WTC11 (cell line): ENCODE measurements around the gene ABTB2. TPM values are rescaled to one million over a fixed set of nuclear protein-coding genes. Genes with fewer than 3 reads are reported as not detected.

Experiments
- ATAC-seq: fragments of 200-7000 bp; cut with Tn5 transposase; 2 replicates; pipeline ENCODE4 v1.10.0; 2021; ENCODE audit warnings: mild to moderate bottlenecking, moderate library complexity
- CTCF ChIA-PET: fragments of 300-600 bp; sonication (Branson Sonifier 250); formaldehyde crosslinking; loops from one replicate; lab custom pipeline; 2021; ENCODE audit warnings: antibody characterized with exemption; lab: Charles Lee
- POLR2A ChIA-PET: fragments of 350-600 bp; sonication (Branson Sonifier 250); formaldehyde crosslinking; loops from one replicate; lab custom pipeline; 2021; ENCODE audit warnings: antibody characterized with exemption; lab: Charles Lee
- DNase-seq: peaks from one replicate; pipeline ENCODE4 v3.0.0; 2021; ENCODE audit warnings: low spot score
- H3K27ac Mint-ChIP-seq: 2 replicates; pipeline ENCODE4 v1.8.0; 2021; ENCODE audit warnings: mixed read lengths
- H3K27me3 Mint-ChIP-seq: 2 replicates; pipeline ENCODE4 v1.8.0; 2021; ENCODE audit warnings: low read depth, mild to moderate bottlenecking, moderate library complexity, mixed read lengths
- H3K36me3 Mint-ChIP-seq: 2 replicates; pipeline ENCODE4 v1.8.0; 2021; ENCODE audit warnings: mixed read lengths
- H3K4me1 Mint-ChIP-seq: 2 replicates; pipeline ENCODE4 v1.8.0; 2022; ENCODE audit warnings: mixed read lengths
- H3K4me3 Mint-ChIP-seq: 2 replicates; pipeline ENCODE4 v1.8.0; 2021; ENCODE audit warnings: mild to moderate bottlenecking, moderate library complexity, mixed read lengths
- H3K9me3 Mint-ChIP-seq: 2 replicates; pipeline ENCODE4 v1.8.0; 2021; ENCODE audit warnings: mixed read lengths
- CBFB ChIP-seq: sonication (generic); formaldehyde crosslinking; IDR thresholded peaks from 2 replicates; pipeline ENCODE4 v1.8.1; 2022; ENCODE audit warnings: mild to moderate bottlenecking, low read depth, missing genetic modification reagents
- GTF2I ChIP-seq: fragments of 250-450 bp; sonication (Bioruptor Pico); conservative IDR thresholded peaks from 2 replicates; pipeline ENCODE4 v1.4.0; 2021; ENCODE audit warnings: mild to moderate bottlenecking
- IRF2 ChIP-seq: sonication (generic); formaldehyde crosslinking; IDR thresholded peaks from 2 replicates; pipeline ENCODE4 v1.8.0; 2022; ENCODE audit warnings: low read depth, missing genetic modification reagents, borderline replicate concordance
- KAT7 ChIP-seq: sonication (generic); formaldehyde crosslinking; IDR thresholded peaks from 2 replicates; pipeline ENCODE4 v1.8.1; 2023; ENCODE audit warnings: missing genetic modification reagents, mild to moderate bottlenecking, borderline replicate concordance
- NR3C1 ChIP-seq: sonication (generic); formaldehyde crosslinking; conservative IDR thresholded peaks from 2 replicates; pipeline ENCODE4 v1.8.1; 2023; ENCODE audit warnings: low read depth, mild to moderate bottlenecking, missing genetic modification reagents
- PRRX2 ChIP-seq: fragments of 250-450 bp; sonication (Bioruptor Pico); IDR thresholded peaks from 2 replicates; pipeline ENCODE4 v1.8.0; 2021; ENCODE audit warnings: mild to moderate bottlenecking
- SMAD4 ChIP-seq: sonication (generic); formaldehyde crosslinking; IDR thresholded peaks from 2 replicates; pipeline ENCODE4 v1.8.0; 2022; ENCODE audit warnings: mild to moderate bottlenecking, missing genetic modification reagents
- TCF7 ChIP-seq: sonication (generic); formaldehyde crosslinking; IDR thresholded peaks from 2 replicates; pipeline ENCODE4 v1.8.0; 2022; ENCODE audit warnings: mild to moderate bottlenecking, low read depth, missing genetic modification reagents, moderate library complexity
- TEAD4 ChIP-seq: sonication (generic); formaldehyde crosslinking; IDR thresholded peaks from 2 replicates; pipeline ENCODE4 v1.8.0; 2022; ENCODE audit warnings: mild to moderate bottlenecking, missing genetic modification reagents
- ZBTB21 ChIP-seq: sonication (generic); formaldehyde crosslinking; IDR thresholded peaks from 2 replicates; pipeline ENCODE4 v1.8.1; 2023; ENCODE audit warnings: mild to moderate bottlenecking, missing genetic modification reagents, borderline replicate concordance
- ZNF121 ChIP-seq: sonication (generic); formaldehyde crosslinking; IDR thresholded peaks from 2 replicates; pipeline ENCODE4 v1.8.0; 2023; ENCODE audit warnings: missing genetic modification reagents
- ZNF671 ChIP-seq: fragments of 250-450 bp; sonication (Bioruptor Pico); IDR thresholded peaks from 2 replicates; pipeline ENCODE4 v1.8.0; 2021; ENCODE audit warnings: mild to moderate bottlenecking
- total RNA-seq: library from RNA; stranded (reverse); gene quantifications from 3 replicates; pipeline ENCODE4 v1.2.3, GENCODE V29; 2021
- TF ChIP-seq, protein P1 (sequence below): sonication (generic); formaldehyde crosslinking; IDR thresholded peaks from 2 replicates; pipeline ENCODE4 v1.8.1; 2022; ENCODE audit warnings: mild to moderate bottlenecking, moderate library complexity, missing genetic modification reagents
- TF ChIP-seq, protein P2 (sequence below): sonication (generic); formaldehyde crosslinking; IDR thresholded peaks from 2 replicates; pipeline ENCODE4 v1.8.0; 2023; ENCODE audit warnings: mild to moderate bottlenecking, missing genetic modification reagents
- TF ChIP-seq, protein P3 (sequence below): fragments of 250-450 bp; sonication (Bioruptor Pico); IDR thresholded peaks from 2 replicates; pipeline ENCODE4 v1.9.0; 2021; ENCODE audit warnings: mild to moderate bottlenecking
- TF ChIP-seq, protein P4 (sequence below): sonication (generic); formaldehyde crosslinking; IDR thresholded peaks from 2 replicates; pipeline ENCODE4 v1.8.1; 2022; ENCODE audit warnings: missing genetic modification reagents, borderline replicate concordance
- TF ChIP-seq, protein P5 (sequence below): sonication (generic); formaldehyde crosslinking; IDR thresholded peaks from 2 replicates; pipeline ENCODE4 v1.8.0; 2022; ENCODE audit warnings: mild to moderate bottlenecking, missing genetic modification reagents
- TF ChIP-seq, protein P6 (sequence below): sonication (generic); formaldehyde crosslinking; IDR thresholded peaks from 2 replicates; pipeline ENCODE4 v1.8.1; 2023; ENCODE audit warnings: mild to moderate bottlenecking, missing genetic modification reagents, moderate library complexity
- TF ChIP-seq, protein P7 (sequence below): sonication (generic); formaldehyde crosslinking; conservative IDR thresholded peaks from 2 replicates; pipeline ENCODE4 v1.8.1; 2023; ENCODE audit warnings: mild to moderate bottlenecking, low read depth, missing genetic modification reagents, moderate library complexity

ABTB2 gene
- total RNA-seq, 1 experiment from 2014 or later = 12.8 TPM

DNA sequence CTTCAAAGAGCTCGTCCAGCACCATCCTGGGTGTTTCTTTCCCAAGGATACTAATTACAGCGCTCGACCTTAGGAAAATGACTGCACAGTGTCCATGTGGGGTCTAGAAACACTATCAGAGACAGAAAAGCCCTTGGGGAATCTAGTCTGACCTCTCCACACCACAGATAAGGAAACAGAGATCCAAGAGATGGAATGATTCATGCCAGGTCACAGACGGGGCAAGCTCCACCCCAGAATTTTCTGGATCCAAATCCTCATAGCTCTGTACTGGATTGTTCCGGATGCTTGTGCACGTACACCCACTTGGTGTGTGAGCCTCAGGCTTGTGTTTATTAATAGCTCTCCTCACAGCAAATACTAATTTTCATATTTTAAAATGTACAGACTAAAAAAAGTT is 11.3 kb downstream of the ABTB2 start:
- TF ChIP-seq NR3C1 (CRISPR knock-in tag) = no peak
- peaks cover 17% of the 10 kb centered on the region for H3K4me1 Mint-ChIP-seq
- no peak for ATAC-seq
- no peaks in the 10 kb centered on the region for H3K27me3 Mint-ChIP-seq
- CTCF ChIA-PET = interaction anchor here (1.0 to 7.9 kb wide), 3 partner anchors 10 to 173 kb away, joined by 3 to 46 read pairs (median 6); partner anchors contain the start of gene ABTB2
- H3K27ac Mint-ChIP-seq = no peak overlapping the region
- no peaks in the 10 kb centered on the region for H3K9me3 Mint-ChIP-seq
- H3K4me3 Mint-ChIP-seq = no peak overlapping the region
- POLR2A ChIA-PET = no interaction called here
- no peaks in the 10 kb centered on the region for H3K36me3 Mint-ChIP-seq
- DNase-seq = no peak

DNA sequence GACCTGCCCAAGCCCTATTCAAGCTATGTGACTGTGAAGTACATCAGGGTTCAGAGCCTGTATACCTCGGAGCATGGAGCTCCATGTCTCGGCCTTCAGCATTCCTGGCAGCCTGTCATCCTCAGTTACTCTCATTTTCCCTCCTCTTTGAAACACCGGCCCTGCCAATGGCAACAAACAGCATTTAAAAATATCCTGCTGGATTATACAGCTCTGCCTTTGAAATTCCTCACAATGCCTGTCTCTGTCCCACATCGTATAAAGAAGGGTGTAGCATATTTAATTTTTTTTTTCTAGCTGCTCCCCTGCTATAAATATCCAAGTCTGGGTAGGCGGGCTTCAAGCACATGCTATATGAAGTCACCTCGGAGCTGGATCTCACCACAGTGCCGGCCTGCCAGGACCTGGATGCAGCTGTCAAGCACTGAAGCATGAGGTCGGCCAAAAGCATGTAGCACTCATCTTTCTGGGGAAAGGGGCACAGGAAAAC is 11.8 kb downstream of the ABTB2 start:
- no peak for DNase-seq
- TF ChIP-seq, protein P1, sequence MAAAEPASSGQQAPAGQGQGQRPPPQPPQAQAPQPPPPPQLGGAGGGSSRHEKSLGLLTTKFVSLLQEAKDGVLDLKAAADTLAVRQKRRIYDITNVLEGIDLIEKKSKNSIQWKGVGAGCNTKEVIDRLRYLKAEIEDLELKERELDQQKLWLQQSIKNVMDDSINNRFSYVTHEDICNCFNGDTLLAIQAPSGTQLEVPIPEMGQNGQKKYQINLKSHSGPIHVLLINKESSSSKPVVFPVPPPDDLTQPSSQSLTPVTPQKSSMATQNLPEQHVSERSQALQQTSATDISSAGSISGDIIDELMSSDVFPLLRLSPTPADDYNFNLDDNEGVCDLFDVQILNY (CRISPR knock-in tag) = no peak
- TF ChIP-seq KAT7 (CRISPR knock-in tag) = no peak
- TF ChIP-seq GTF2I (CRISPR knock-in tag) = no peak
- TF ChIP-seq, protein P2, sequence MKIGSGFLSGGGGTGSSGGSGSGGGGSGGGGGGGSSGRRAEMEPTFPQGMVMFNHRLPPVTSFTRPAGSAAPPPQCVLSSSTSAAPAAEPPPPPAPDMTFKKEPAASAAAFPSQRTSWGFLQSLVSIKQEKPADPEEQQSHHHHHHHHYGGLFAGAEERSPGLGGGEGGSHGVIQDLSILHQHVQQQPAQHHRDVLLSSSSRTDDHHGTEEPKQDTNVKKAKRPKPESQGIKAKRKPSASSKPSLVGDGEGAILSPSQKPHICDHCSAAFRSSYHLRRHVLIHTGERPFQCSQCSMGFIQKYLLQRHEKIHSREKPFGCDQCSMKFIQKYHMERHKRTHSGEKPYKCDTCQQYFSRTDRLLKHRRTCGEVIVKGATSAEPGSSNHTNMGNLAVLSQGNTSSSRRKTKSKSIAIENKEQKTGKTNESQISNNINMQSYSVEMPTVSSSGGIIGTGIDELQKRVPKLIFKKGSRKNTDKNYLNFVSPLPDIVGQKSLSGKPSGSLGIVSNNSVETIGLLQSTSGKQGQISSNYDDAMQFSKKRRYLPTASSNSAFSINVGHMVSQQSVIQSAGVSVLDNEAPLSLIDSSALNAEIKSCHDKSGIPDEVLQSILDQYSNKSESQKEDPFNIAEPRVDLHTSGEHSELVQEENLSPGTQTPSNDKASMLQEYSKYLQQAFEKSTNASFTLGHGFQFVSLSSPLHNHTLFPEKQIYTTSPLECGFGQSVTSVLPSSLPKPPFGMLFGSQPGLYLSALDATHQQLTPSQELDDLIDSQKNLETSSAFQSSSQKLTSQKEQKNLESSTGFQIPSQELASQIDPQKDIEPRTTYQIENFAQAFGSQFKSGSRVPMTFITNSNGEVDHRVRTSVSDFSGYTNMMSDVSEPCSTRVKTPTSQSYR (CRISPR knock-in tag) = no peak
- TF ChIP-seq, protein P3, sequence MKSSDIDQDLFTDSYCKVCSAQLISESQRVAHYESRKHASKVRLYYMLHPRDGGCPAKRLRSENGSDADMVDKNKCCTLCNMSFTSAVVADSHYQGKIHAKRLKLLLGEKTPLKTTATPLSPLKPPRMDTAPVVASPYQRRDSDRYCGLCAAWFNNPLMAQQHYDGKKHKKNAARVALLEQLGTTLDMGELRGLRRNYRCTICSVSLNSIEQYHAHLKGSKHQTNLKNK (CRISPR knock-in tag) = no peak
- TF ChIP-seq, protein P4, sequence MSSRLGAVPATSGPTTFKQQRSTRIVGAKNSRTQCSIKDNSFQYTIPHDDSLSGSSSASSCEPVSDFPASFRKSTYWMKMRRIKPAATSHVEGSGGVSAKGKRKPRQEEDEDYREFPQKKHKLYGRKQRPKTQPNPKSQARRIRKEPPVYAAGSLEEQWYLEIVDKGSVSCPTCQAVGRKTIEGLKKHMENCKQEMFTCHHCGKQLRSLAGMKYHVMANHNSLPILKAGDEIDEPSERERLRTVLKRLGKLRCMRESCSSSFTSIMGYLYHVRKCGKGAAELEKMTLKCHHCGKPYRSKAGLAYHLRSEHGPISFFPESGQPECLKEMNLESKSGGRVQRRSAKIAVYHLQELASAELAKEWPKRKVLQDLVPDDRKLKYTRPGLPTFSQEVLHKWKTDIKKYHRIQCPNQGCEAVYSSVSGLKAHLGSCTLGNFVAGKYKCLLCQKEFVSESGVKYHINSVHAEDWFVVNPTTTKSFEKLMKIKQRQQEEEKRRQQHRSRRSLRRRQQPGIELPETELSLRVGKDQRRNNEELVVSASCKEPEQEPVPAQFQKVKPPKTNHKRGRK (CRISPR knock-in tag) = no peak
- no peak for TF ChIP-seq TEAD4 (CRISPR knock-in tag)
- TF ChIP-seq, protein P5, sequence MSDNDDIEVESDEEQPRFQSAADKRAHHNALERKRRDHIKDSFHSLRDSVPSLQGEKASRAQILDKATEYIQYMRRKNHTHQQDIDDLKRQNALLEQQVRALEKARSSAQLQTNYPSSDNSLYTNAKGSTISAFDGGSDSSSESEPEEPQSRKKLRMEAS (CRISPR knock-in tag) = no peak
- TF ChIP-seq ZNF121 (CRISPR knock-in tag) = no peak
- no peak for TF ChIP-seq PRRX2 (CRISPR knock-in tag)
- TF ChIP-seq, protein P6, sequence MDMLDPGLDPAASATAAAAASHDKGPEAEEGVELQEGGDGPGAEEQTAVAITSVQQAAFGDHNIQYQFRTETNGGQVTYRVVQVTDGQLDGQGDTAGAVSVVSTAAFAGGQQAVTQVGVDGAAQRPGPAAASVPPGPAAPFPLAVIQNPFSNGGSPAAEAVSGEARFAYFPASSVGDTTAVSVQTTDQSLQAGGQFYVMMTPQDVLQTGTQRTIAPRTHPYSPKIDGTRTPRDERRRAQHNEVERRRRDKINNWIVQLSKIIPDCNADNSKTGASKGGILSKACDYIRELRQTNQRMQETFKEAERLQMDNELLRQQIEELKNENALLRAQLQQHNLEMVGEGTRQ (CRISPR knock-in tag) = no peak
- no peaks in the 10 kb centered on the region for H3K9me3 Mint-ChIP-seq
- H3K4me1 Mint-ChIP-seq = peaks cover 21% of the 10 kb centered on the region
- ChIA-PET POLR2A (no interaction called here), CTCF (interaction anchor here (1.0 to 7.9 kb wide), 3 partner anchors 10 to 172 kb away, joined by 3 to 46 read pairs (median 6); partner anchors contain the start of gene ABTB2)
- no peaks in the 10 kb centered on the region for H3K27me3 Mint-ChIP-seq
- ATAC-seq = no peak
- H3K36me3 Mint-ChIP-seq = no peaks in the 10 kb centered on the region
- H3K27ac Mint-ChIP-seq = no peak overlapping the region
- no peak overlapping the region for H3K4me3 Mint-ChIP-seq

DNA sequence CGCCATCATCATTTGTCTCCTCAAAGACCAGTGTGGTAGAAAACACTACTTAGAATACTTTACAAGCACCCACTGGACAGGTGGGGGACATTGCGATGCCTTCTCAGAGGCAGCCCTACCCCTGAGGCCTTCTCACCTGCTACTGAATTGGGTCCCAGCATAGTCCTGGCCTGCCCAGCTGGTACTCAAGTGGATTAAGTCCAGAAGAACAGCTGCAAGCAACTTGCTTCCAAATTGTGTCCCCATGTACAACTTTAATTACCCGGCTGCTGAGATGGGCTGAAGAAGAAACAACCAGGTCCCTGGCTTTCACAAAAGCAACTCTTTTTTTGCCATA is 12.3 kb downstream of the ABTB2 start:
- Mint-ChIP-seq H3K36me3 (no peaks in the 10 kb centered on the region), H3K4me3 (no peak overlapping the region), H3K27me3 (no peaks in the 10 kb centered on the region), H3K9me3 (no peaks in the 10 kb centered on the region), H3K27ac (no peak overlapping the region), H3K4me1 (peaks cover 21% of the 10 kb centered on the region)
- ATAC-seq (no peak), DNase-seq (no peak)
- CTCF ChIA-PET = interaction anchor here (1.0 to 7.9 kb wide), 3 partner anchors 11 to 172 kb away, joined by 3 to 46 read pairs (median 6); partner anchors contain the start of gene ABTB2
- POLR2A ChIA-PET = interaction anchor here (0.5 kb wide), 1 partner anchor 120 kb away, joined by 8 read pairs; no protein-coding TSS in a partner anchor
- TF ChIP-seq, protein P7, sequence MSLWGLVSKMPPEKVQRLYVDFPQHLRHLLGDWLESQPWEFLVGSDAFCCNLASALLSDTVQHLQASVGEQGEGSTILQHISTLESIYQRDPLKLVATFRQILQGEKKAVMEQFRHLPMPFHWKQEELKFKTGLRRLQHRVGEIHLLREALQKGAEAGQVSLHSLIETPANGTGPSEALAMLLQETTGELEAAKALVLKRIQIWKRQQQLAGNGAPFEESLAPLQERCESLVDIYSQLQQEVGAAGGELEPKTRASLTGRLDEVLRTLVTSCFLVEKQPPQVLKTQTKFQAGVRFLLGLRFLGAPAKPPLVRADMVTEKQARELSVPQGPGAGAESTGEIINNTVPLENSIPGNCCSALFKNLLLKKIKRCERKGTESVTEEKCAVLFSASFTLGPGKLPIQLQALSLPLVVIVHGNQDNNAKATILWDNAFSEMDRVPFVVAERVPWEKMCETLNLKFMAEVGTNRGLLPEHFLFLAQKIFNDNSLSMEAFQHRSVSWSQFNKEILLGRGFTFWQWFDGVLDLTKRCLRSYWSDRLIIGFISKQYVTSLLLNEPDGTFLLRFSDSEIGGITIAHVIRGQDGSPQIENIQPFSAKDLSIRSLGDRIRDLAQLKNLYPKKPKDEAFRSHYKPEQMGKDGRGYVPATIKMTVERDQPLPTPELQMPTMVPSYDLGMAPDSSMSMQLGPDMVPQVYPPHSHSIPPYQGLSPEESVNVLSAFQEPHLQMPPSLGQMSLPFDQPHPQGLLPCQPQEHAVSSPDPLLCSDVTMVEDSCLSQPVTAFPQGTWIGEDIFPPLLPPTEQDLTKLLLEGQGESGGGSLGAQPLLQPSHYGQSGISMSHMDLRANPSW (CRISPR knock-in tag) = no peak
- TF ChIP-seq IRF2 (CRISPR knock-in tag) = no peak
- TF ChIP-seq, protein P2 (CRISPR knock-in tag) = no peak
- TF ChIP-seq ZNF671 = no peak
- TF ChIP-seq KAT7 (CRISPR knock-in tag) = no peak
- no peak for TF ChIP-seq CBFB (CRISPR knock-in tag)
- no peak for TF ChIP-seq TCF7 (CRISPR knock-in tag)
- TF ChIP-seq SMAD4 (CRISPR knock-in tag) = no peak
- TF ChIP-seq ZBTB21 (CRISPR knock-in tag) = no peak
